Activated CD4-positive, CD25-positive, alpha-beta regulatory T cell treated with anti-CD3 and anti-CD28 coated beads, Interleukin-2, amount 50 U/mL, for 24 hours (primary cell): ENCODE data around the gene KIF2C.
"Not testable (repeated sequence)": the region's sequence is repeated elsewhere in the genome, so short reads cannot be mapped to it uniquely, and the experiment has no call there.

Experiments used
- ATAC-seq, 2 donors: fragments of 150-1000 bp; cut with Tn5 transposase; one replicate each; pipeline ENCODE4 v1.10.0; 2021; ENCODE audit warnings: mild to moderate bottlenecking in 1 of 2, moderate library complexity in 1 of 2

KIF2C gene

GRCh38 chr1:44739307-44740178 is at the start of gene KIF2C:
KIF2C (plus strand) TSS chr1:44739837; CDS start chr1:44739933, 96 bp downstream.
- ATAC-seq = peak; percentile 99

- peak in 1 of 2 donors; percentile 33 for ATAC-seq
Observed at GRCh38 chr1:44693159-44693558, 46.5 kb upstream of the KIF2C start.

GRCh38 chr1:44693900-44694299 is 45.7 kb upstream of the KIF2C start:
- ATAC-seq = no peak

DNA sequence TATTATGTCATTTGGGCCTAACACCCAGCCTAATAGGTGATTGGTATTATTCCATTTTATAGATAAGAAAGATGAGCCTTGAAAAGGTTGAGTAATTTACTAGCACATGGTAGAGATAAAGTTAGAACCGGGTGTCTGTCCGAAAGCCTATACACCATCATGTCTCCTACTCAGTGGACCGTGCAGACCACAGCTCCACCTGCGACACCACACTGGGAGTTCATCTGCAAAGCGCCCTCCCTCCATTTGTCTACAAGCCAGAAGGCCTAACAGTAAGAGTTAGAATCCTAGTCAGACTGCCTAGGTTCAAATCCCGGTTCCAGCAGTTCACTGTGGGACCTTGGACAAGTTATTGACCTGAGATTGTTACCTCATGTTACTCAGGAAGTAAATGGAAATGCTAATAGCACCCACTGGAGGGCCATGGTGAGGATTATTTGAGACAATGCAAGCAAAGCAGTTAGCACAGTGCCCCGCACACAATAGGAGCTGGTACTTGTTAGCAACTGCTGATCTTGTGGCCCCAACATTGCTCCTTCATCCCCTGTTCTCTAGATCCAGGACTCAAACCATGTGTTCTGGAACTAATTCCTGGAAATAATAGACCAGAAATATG is 44.7 kb upstream of the KIF2C start:
- no peak for ATAC-seq

DNA sequence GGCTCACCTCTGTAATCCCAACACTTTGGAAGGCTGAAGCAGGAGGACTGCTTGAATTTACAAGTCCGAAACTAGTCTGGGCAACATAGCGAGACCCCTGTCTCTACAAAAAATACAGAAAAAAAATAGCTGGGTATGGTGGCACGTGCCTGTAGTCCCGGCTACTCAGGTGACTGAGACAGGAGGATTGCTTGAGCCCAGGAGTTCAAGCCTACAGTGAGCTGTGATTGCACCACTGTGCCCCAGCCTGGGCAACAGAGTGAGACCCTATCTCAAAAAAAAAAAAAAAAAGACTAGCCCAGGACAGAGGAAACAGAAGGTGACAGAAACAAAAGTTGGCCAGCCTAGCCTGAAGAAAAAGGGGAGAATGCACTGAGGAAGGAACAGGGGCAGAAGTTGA is 44.0 kb upstream of the KIF2C start:
- no peak for ATAC-seq

- no peak for ATAC-seq
Observed at GRCh38 chr1:44696101-44696500, 43.5 kb upstream of the KIF2C start.

- ATAC-seq = peak; percentile 73 to 76
Observed at GRCh38 chr1:44696789-44697345, 42.8 kb upstream of the KIF2C start.

- peak in 1 of 2 donors; percentile 18 for ATAC-seq
Observed at GRCh38 chr1:44698138-44698537, 41.5 kb upstream of the KIF2C start.

GRCh38 chr1:44699375-44699774 is 40.3 kb upstream of the KIF2C start:
- ATAC-seq = not testable (repeated sequence)

DNA sequence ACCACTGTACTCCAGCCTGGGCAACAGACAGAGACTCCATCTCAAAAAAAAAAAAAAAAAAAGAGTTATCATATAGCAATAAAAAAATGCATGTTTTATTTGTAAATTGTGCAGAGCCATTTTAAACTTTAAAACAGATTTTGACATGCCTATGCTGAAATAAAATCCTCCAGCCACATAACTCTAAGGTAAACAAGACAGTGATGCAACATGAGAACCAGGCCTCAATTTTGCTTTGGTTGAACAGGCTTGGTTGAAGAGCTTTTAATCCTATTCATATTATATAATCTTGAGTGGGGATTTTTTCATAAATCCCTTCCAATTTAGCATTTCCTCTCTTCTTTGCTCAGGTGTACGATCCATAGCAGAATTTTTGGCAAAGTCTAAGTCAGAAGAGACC is 39.1 kb upstream of the KIF2C start:
- ATAC-seq = no peak

DNA sequence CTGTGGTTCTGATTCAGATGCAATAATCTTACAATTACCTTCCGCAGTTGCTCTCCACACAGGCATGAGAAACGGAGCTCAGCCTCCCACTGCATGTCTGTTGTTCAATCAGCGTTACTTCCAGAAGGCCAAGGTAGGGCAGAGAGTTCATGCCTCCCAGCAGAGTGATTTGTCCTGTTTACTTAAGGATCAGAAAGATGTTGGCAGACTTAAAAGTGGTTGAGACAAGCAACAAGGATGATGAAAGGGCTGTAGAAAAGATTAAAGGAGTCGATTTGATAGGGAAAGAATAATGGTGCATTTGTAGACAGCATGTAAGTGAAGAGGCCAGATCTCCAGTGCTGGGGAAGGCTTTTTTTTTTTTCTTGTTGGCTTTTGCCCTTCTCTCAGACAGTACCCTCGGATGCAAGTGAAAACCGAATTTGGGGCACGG is 38.5 kb upstream of the KIF2C start:
- ATAC-seq = no peak

GRCh38 chr1:44705470-44705869 is 34.2 kb upstream of the KIF2C start:
- no peak for ATAC-seq

DNA sequence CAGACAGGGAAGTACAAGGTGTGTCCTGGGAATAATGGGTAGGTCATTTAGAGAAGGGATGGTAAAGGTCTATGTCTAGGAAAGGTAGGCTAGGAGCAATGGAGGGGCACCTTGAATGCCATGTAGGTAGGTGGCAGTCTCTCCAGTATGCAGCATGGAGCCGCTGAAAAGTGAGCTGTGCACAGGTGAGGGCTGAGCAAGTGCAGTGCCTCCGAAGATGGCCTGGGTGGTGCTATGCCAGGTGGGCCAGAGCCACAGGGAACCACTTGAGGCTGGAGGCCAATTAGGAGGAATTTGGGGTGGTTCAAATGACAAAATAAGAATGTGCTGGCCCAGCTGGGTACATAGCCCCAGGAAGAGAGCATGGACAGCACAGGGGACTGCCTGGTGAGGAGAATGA is 33.7 kb upstream of the KIF2C start:
- ATAC-seq = no peak

DNA sequence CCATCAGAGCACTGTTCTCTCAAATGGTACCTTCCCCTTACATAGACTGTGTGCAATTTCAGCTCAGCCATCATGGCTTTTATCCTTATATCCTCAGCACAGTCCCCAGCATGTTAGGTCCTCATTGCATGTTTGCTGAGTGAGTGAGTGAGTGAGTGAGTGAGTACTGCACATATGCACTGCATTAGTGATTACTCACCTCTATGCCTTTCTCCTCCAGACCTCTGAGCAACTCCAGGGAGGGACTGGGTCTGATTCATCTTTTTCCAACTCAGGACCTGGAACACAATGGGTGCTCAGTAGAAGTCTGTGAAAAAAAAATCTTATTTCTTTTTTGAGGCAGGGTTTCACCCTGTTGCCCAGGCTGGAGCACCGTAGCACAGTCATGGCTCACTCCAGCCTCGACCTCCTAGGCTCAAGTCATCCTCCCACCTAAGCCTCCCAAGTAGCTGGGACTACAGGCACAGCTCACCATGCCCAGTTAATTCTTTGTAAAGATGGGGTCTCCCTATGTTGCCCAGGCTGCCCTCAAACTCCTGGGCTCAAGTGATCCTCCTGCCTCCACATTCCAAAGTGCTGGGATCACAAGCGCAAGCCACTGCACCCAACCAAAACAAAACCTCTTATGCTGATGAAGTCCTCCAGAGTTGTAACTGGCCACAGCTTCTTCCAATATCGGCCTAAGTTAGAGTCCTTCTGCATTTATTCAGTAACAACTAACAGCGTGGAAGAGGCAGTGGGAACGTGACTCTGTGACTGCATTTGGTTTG is 32.3 kb upstream of the KIF2C start:
- ATAC-seq = no peak

GRCh38 chr1:44707959-44708831 is 31.4 kb upstream of the KIF2C start:
- peak in 1 of 2 donors; percentile 64 for ATAC-seq

- ATAC-seq = no peak
Observed at GRCh38 chr1:44713321-44713781, 26.3 kb upstream of the KIF2C start.

DNA sequence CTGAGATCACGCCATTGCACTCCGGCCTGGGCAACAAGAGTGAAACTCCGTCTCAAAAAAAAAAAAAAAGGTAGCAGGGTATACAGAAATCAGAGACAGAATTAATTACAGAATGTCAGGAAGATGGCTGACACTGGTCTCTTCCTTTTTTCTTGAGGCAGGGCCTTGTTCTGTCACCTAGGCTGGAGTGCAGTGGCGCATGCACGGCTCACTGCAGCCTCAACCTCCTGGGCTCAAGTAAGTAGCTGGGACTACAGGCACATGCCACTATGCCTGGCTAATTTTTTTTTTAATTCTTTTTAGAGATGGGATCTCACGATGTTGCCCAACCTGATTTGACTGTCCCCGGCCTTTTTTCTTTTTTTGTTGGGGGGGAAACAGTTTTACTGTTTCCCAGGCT is 25.1 kb upstream of the KIF2C start:
- ATAC-seq = no peak

- peak; percentile 79 to 84 for ATAC-seq
Observed at GRCh38 chr1:44714944-44715571, 24.6 kb upstream of the KIF2C start.

DNA sequence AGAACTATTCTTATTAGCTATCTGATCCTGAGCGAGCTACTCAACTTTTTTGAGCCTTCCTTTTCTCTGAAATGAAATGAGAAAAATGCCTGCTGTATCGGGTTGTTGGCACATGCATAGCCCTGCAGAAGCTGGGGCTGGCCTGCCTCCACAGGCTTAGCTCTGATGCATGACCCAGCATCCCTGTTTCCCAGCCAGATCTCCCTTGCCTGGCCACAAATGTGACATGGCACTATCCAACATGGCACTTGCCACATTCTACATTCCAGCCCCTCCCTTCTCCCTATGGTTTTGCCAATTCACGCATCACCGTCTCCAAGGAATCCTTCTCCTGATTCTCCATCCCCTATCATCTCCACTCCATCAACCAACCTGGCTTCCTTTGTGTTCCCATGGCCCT is 22.5 kb upstream of the KIF2C start:
- no peak for ATAC-seq

DNA sequence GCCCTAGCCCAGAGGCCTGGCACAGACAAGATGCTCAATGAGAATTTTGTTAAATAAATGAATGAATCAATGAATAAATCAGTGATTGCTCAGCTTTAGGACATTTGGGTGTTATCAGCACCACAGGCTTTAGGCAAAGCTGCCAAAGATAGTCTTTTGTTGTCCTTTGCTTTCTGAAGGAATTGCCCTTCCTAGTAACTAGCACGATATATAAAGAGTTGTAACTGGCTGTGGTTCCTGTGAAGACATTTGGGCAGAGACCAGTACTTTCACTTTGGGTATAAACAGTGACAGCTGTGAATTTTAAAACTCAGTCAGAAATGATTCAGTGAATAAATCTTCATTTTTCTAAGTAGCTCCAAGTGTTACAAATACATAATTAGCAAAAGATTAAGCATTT is 22.0 kb upstream of the KIF2C start:
- no peak for ATAC-seq

GRCh38 chr1:44718091-44718490 is 21.5 kb upstream of the KIF2C start:
- ATAC-seq = no peak
